ENCODE data around the gene ANKRD31.

DNA sequence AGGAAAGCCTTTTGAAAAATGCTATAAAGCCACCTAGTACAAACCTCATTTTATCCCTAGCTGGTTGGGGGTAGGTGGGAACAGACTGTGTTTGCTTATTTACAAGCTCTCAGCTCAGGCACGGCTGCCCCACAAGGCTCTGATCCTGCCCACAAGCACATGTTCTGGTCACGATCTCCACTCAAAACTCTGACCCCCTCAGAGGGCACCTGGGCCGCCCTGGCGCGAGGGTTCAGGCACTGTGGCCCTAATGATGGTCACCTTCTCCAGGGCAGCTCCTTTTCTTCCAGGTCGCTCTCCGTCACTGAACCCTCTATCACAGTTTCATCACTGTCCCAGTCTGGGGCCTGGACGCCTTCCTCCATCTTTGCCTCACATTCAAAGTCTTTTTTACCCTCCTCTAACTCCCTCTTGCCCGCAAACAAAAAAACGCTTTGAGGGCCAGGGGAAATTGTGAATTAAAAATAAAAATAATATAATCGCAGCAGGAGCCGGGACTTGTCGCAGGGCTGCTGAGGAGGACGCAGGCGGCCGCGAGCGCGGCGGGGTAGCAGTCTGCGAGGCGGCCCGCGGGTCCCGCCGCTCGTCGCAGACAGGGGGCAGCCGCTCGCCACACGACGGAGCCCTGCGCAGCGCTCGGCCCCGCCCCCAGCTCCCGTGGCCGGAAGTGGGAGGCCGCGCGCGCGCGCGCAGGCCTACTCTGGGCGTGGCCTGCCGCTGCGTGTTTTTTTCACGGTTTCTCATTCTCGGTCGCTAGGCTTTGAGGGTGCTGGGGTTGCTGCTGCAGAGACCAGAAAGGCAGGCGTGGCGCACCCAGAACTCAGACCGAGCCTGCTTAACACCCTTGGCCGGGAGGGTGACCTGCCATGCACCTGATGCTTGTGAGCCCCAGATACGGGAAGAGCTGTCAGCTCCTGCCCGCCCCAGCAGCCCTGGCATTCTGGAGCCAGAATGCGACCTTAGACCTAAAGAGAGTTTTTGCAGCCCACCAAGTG is at the start of gene ANKRD31:
- TF ChIP-seq, protein P1, sequence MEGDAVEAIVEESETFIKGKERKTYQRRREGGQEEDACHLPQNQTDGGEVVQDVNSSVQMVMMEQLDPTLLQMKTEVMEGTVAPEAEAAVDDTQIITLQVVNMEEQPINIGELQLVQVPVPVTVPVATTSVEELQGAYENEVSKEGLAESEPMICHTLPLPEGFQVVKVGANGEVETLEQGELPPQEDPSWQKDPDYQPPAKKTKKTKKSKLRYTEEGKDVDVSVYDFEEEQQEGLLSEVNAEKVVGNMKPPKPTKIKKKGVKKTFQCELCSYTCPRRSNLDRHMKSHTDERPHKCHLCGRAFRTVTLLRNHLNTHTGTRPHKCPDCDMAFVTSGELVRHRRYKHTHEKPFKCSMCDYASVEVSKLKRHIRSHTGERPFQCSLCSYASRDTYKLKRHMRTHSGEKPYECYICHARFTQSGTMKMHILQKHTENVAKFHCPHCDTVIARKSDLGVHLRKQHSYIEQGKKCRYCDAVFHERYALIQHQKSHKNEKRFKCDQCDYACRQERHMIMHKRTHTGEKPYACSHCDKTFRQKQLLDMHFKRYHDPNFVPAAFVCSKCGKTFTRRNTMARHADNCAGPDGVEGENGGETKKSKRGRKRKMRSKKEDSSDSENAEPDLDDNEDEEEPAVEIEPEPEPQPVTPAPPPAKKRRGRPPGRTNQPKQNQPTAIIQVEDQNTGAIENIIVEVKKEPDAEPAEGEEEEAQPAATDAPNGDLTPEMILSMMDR (IDR thresholded peaks at IDR 0.05), result peak; percentile 73
- TF ChIP-seq, protein P2, sequence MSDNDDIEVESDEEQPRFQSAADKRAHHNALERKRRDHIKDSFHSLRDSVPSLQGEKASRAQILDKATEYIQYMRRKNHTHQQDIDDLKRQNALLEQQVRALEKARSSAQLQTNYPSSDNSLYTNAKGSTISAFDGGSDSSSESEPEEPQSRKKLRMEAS (CRISPR knock-in tag; IDR thresholded peaks at IDR 0.05), result peak; percentile 34; the same call in 1 of the 2 replicates
- TF ChIP-seq, protein P3, sequence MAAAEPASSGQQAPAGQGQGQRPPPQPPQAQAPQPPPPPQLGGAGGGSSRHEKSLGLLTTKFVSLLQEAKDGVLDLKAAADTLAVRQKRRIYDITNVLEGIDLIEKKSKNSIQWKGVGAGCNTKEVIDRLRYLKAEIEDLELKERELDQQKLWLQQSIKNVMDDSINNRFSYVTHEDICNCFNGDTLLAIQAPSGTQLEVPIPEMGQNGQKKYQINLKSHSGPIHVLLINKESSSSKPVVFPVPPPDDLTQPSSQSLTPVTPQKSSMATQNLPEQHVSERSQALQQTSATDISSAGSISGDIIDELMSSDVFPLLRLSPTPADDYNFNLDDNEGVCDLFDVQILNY (CRISPR knock-in tag; IDR thresholded peaks at IDR 0.05), result peak; percentile 39; the same call in 1 of the 2 replicates
- no peak for TF ChIP-seq IRF2 (CRISPR knock-in tag; IDR thresholded peaks at IDR 0.05; ENCODE audit: borderline replicate concordance, low read depth)

Measured in WTC11 (cell line).